ENCODE data around the gene TMEM132C.

TMEM132C gene

GRCh38 chr12:128687851-128688250, 420.9 kb downstream of the TMEM132C start:
- TF ChIP-seq, protein P1, sequence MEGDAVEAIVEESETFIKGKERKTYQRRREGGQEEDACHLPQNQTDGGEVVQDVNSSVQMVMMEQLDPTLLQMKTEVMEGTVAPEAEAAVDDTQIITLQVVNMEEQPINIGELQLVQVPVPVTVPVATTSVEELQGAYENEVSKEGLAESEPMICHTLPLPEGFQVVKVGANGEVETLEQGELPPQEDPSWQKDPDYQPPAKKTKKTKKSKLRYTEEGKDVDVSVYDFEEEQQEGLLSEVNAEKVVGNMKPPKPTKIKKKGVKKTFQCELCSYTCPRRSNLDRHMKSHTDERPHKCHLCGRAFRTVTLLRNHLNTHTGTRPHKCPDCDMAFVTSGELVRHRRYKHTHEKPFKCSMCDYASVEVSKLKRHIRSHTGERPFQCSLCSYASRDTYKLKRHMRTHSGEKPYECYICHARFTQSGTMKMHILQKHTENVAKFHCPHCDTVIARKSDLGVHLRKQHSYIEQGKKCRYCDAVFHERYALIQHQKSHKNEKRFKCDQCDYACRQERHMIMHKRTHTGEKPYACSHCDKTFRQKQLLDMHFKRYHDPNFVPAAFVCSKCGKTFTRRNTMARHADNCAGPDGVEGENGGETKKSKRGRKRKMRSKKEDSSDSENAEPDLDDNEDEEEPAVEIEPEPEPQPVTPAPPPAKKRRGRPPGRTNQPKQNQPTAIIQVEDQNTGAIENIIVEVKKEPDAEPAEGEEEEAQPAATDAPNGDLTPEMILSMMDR (IDR thresholded peaks at IDR 0.05; ENCODE audit: extremely low read depth, missing control alignments), result no peak
- no peak for DNase-seq (ENCODE audit: low spot score)

- no peak for DNase-seq (ENCODE audit: low spot score)
- TF ChIP-seq, protein P1 (IDR thresholded peaks at IDR 0.05; ENCODE audit: extremely low read depth, missing control alignments), result no peak
Measured at GRCh38 chr12:128690641-128691040, 423.7 kb downstream of the TMEM132C start.

DNA sequence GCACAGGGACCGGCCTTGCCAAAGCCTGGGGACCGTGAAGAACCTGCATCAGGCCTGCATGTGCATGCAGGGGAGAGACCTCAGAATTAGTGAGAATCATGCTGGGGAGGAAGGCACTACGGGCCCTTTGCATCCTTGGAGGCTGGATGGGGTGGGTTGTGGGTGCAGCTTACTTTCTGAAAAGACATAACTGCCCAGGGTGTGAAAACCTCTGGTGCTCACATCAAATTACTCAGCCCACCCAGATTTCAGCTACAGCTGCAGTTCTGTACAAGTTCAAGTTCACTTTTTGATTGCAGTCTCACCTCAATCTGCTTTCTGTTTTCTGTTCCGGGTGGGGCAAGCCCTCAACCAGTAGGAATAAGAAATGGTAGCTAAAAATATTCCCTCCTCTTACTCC, 426.1 kb downstream of the TMEM132C start:
- TF ChIP-seq, protein P1 (IDR thresholded peaks at IDR 0.05; ENCODE audit: extremely low read depth, missing control alignments), result no peak

DNA sequence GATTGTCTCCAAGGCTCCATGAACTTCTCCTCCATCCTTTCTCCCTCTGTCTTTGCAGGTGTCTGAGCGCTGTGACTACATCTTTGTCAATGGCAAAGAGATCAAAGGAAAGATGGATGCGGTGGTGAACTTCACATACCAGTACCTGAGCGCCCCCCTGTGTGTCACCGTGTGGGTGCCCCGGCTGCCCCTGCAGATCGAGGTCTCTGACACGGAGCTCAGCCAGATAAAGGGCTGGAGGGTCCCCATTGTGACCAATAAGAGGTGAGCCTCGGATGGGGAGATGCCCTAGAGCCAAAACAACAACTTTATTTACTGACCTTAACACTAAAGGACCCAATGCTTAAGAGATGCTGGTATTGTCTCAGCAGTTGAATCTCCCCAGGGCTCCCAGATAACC, 426.8 kb downstream of the TMEM132C start:
- DNase-seq (ENCODE audit: low spot score), result no peak
- TF ChIP-seq, protein P1 (IDR thresholded peaks at IDR 0.05; ENCODE audit: extremely low read depth, missing control alignments), result no peak

More for the DNA sequence above, 426.1 kb downstream of the TMEM132C start:
- no peak for DNase-seq (ENCODE audit: low spot score)

- DNase-seq (ENCODE audit: low spot score), result no peak
- TF ChIP-seq, protein P1 (IDR thresholded peaks at IDR 0.05; ENCODE audit: extremely low read depth, missing control alignments), result no peak
Measured at GRCh38 chr12:128694445-128694844, 427.5 kb downstream of the TMEM132C start.

GRCh38 chr12:128695697-128696096, 428.7 kb downstream of the TMEM132C start:
- DNase-seq (ENCODE audit: low spot score), result no peak
- TF ChIP-seq, protein P1 (IDR thresholded peaks at IDR 0.05; ENCODE audit: extremely low read depth, missing control alignments), result no peak

GRCh38 chr12:128698301-128698972, 431.5 kb downstream of the TMEM132C start:
- no peak for DNase-seq (ENCODE audit: low spot score)
- TF ChIP-seq, protein P1 (IDR thresholded peaks at IDR 0.05; ENCODE audit: extremely low read depth, missing control alignments), result no peak

Measured in GM20000 (cell line).